IPS-18a (cell line): ENCODE data around the gene MECP2.

Experiments used
- H3K27ac ChIP-seq: one replicate; pipeline ENCODE4 v1.5.1; 2013; ENCODE audit warnings: low read length
- H3K27me3 ChIP-seq: one replicate; pipeline ENCODE4 v1.6.1; 2013; ENCODE audit warnings: mild to moderate bottlenecking, low read length; ENCODE audit not compliant: control insufficient read depth, insufficient read depth
- H3K36me3 ChIP-seq: one replicate; pipeline ENCODE4 v1.6.1; 2013; ENCODE audit warnings: low read depth, low read length; ENCODE audit not compliant: control insufficient read depth
- H3K4me1 ChIP-seq: one replicate; pipeline ENCODE4 v1.6.1; 2013; ENCODE audit warnings: low read depth, low read length; ENCODE audit not compliant: control insufficient read depth
- H3K4me3 ChIP-seq: one replicate; pipeline ENCODE4 v1.5.1; 2013; ENCODE audit warnings: low read length
- H3K9ac ChIP-seq: one replicate; pipeline ENCODE4 v1.6.1; 2013; ENCODE audit warnings: mild to moderate bottlenecking, low read length, moderate library complexity
- H3K9me3 ChIP-seq: one replicate; pipeline ENCODE4 v1.6.1; 2013; ENCODE audit warnings: low read depth, low read length; ENCODE audit not compliant: control insufficient read depth

The MECP2 gene

DNA sequence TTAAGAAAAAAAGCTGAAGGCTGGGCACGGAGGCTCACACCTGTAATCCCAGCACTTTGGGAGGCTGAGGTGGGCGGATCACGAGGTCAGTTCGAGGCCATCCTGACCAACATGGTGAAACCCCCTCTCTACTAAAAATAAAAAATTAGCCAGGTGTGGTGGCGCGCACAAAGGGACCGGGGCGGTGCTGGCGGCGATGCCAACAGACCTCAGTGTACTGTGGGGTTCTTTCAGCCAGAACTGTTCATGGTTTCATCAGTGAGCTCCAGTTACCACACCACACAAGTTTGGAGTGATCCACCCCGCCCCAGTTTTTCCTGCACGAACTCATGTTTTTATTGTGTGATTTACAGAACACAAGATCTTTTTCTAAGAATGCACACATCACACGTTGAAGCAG is 56.7 kb downstream of the MECP2 start:
- Histone ChIP-seq H3K9me3 (peaks cover 19% of the 10 kb centered on the region), H3K9ac (no peak overlapping the region), H3K4me1 (peaks cover 11% of the 10 kb centered on the region), H3K27me3 (no peaks in the 10 kb centered on the region), H3K27ac (no peak overlapping the region), H3K4me3 (no peak overlapping the region), H3K36me3 (no peaks in the 10 kb centered on the region)

DNA sequence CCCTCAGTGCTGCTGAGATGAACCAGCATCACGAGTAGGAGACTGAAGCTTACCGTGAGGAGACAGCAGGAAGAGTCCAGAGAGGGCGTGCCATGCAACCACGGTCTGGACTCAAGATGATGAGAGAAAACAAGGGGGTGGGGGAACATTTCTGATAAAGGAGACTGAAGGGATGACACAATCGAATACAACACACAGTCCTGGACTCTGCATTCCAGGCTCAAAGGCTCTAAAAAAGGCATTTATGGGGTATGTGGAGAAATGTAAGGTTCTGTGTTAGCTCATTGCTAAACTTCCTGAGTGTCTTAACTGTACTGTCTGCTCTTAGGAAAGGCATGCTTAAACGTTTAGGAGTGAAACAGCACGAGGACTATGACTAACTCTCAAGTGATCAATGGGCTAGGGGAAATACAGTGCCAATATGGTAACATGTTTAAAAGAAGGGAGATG is 57.2 kb downstream of the MECP2 start:
- no peak overlapping the region for H3K9ac ChIP-seq
- H3K9me3 ChIP-seq = peaks cover 20% of the 10 kb centered on the region
- peaks cover 11% of the 10 kb centered on the region for H3K4me1 ChIP-seq
- no peaks in the 10 kb centered on the region for H3K27me3 ChIP-seq
- H3K36me3 ChIP-seq = no peaks in the 10 kb centered on the region
- H3K4me3 ChIP-seq = no peak overlapping the region
- H3K27ac ChIP-seq = no peak overlapping the region

DNA sequence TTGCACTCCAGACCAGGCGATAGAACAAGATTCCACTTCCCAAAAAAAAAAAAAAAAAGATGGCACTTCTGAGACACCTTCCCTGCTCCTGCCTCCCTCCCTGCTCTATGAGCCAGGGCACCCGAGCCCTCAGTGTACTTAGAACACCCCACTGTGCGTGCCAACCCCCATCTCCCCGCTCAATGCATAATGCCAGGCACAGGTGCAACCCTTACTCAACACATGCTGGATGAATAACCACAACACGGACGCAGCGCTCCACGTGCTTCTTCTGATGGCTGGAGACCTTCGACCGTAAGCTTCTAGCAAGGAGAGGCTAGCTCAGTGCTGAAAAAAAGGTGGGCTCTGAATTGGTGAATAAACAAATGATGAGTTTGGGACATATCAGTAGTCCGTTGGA is 57.9 kb downstream of the MECP2 start:
- no peaks in the 10 kb centered on the region for H3K36me3 ChIP-seq
- H3K27me3 ChIP-seq = no peaks in the 10 kb centered on the region
- H3K4me3 ChIP-seq = no peak overlapping the region
- H3K9ac ChIP-seq = no peak overlapping the region
- peaks cover 21% of the 10 kb centered on the region for H3K9me3 ChIP-seq
- H3K27ac ChIP-seq = no peak overlapping the region
- H3K4me1 ChIP-seq = peaks cover 16% of the 10 kb centered on the region

DNA sequence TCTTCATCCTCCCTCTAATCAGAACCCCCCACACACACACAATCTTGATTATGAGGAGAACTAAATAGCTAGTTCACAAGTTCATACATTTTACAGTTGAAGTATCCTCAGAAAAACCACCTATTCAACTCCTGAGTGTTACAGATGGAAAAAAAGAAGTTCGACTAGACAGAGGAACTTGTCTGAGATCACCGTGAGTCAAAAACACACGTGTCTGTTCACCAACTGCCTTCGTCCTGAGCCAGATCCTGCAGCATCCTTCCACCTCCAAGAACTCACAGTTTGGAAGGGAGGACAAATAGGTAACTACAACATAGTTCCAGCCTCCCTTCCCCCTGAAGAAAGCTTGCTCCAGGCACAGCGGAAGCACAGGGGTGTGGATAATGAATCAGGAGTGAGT is 58.9 kb downstream of the MECP2 start:
- Histone ChIP-seq H3K27me3 (no peaks in the 10 kb centered on the region), H3K9ac (no peak overlapping the region), H3K27ac (no peak overlapping the region), H3K4me3 (no peak overlapping the region), H3K4me1 (peaks cover 19% of the 10 kb centered on the region), H3K9me3 (peaks cover 21% of the 10 kb centered on the region), H3K36me3 (no peaks in the 10 kb centered on the region)

DNA sequence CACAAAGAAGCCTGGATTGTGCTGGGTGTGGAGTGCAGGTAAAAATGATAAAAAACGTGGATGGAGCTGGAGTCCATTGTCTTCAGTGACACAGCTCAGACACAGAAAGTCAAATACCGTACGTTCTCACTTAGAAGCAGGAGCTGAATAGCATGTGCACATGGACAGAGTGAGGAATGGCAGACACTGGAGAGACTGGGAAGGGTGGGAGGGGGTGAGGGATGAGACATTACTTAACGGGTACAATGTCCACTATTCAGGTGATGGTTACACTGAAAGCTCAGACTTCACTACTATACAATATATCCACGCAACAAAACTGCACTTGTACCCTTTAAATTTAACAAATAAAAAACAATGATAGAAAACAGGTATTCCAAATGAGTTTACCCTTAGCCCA is 59.8 kb downstream of the MECP2 start:
- Histone ChIP-seq H3K27me3 (no peaks in the 10 kb centered on the region), H3K9me3 (peaks cover 21% of the 10 kb centered on the region), H3K36me3 (no peaks in the 10 kb centered on the region)

DNA sequence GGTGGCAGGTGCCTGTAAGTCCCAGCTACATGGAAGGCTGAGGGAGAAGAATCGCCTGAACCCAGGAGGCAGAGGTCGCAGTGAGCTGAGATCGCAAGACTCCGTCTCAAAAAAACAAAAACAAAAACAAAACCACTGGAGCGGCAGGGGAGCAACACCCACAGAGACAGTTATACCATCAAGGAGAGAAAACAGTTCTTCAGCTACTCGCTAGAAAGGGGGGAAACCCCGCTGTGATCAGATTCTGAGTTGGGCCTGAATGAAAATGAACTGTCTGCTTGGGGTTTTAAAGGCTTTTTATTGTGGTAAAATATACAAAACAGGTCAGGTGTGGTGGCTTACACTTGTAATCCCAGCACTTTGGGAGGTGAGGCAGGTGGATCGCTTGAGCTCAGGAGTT is 61.0 kb downstream of the MECP2 start:
- Histone ChIP-seq H3K4me3 (no peak overlapping the region), H3K27me3 (no peaks in the 10 kb centered on the region), H3K4me1 (peaks cover 20% of the 10 kb centered on the region), H3K36me3 (no peaks in the 10 kb centered on the region), H3K27ac (no peak overlapping the region), H3K9ac (no peak overlapping the region), H3K9me3 (peaks cover 13% of the 10 kb centered on the region)

More for the DNA sequence above, 59.8 kb downstream of the MECP2 start:
- H3K4me1 ChIP-seq = peaks cover 27% of the 10 kb centered on the region
- no peak overlapping the region for H3K27ac ChIP-seq
- no peak overlapping the region for H3K9ac ChIP-seq
- H3K4me3 ChIP-seq = no peak overlapping the region

DNA sequence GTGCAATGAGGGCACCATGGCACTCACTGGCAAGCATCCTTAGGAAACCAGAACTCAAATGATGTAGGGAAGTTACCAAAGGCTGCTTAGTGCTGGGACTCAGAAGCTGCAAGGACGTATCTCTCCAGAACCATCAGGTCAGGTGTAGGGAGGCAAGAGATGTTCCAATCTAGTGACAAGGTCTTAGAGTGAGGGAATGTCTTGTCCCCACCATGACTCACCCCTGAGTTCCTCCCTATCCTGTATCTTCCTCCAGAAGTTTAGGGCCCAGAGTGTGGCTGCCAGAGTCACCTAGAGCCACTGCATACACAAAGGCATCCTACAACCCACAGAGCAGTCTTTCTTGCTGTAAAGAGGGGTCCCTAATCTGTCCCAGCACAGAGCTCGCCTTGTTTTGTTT is 63.7 kb downstream of the MECP2 start:
- Histone ChIP-seq H3K36me3 (no peaks in the 10 kb centered on the region), H3K27me3 (no peaks in the 10 kb centered on the region), H3K9ac (no peak overlapping the region)

DNA sequence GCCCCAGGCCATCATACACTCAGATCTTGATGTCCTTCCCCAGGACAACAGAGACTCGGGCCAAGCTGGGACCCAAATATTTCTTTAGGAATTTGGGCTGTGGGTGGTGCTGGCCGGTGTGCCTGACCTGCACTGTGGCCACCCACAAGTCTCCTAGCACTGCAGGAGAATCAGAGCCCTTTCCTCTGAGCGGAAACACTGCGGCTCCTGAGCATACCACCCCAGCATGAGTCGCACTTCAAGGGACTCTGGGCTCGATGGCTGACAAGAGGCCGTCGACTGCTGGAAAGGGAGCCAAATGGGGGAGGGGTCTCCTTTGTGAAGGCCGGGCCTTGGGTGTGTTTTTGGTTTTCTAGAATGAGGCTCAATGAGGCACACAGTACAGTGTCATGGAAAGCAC is 64.9 kb downstream of the MECP2 start:
- peaks cover under 1% of the 10 kb centered on the region for H3K36me3 ChIP-seq
- H3K4me3 ChIP-seq = no peak overlapping the region
- peaks cover 16% of the 10 kb centered on the region for H3K4me1 ChIP-seq
- no peak overlapping the region for H3K9ac ChIP-seq
- no peaks in the 10 kb centered on the region for H3K27me3 ChIP-seq
- H3K27ac ChIP-seq = no peak overlapping the region
- peaks cover 6% of the 10 kb centered on the region for H3K9me3 ChIP-seq

More for the DNA sequence above, 63.7 kb downstream of the MECP2 start:
- peaks cover 16% of the 10 kb centered on the region for H3K4me1 ChIP-seq
- peaks cover 6% of the 10 kb centered on the region for H3K9me3 ChIP-seq
- no peak overlapping the region for H3K27ac ChIP-seq
- no peak overlapping the region for H3K4me3 ChIP-seq

DNA sequence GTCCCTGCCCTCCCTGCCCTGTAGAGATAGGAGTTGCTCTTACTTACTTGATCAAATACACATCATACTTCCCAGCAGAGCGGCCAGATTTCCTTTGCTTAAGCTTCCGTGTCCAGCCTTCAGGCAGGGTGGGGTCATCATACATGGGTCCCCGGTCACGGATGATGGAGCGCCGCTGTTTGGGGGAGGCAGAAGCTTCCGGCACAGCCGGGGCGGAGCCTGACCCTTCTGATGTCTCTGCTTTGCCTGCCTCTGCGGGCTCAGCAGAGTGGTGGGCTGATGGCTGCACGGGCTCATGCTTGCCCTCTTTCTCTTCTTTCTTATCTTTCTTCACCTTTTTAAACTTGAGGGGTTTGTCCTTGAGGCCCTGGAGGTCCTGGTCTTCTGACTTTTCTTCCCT is 65.4 kb downstream of the MECP2 start:
- Histone ChIP-seq H3K9me3 (peaks cover 6% of the 10 kb centered on the region), H3K4me3 (no peak overlapping the region), H3K27ac (no peak overlapping the region), H3K9ac (no peak overlapping the region), H3K4me1 (peaks cover 16% of the 10 kb centered on the region), H3K36me3 (peaks cover 3% of the 10 kb centered on the region), H3K27me3 (no peaks in the 10 kb centered on the region)

DNA sequence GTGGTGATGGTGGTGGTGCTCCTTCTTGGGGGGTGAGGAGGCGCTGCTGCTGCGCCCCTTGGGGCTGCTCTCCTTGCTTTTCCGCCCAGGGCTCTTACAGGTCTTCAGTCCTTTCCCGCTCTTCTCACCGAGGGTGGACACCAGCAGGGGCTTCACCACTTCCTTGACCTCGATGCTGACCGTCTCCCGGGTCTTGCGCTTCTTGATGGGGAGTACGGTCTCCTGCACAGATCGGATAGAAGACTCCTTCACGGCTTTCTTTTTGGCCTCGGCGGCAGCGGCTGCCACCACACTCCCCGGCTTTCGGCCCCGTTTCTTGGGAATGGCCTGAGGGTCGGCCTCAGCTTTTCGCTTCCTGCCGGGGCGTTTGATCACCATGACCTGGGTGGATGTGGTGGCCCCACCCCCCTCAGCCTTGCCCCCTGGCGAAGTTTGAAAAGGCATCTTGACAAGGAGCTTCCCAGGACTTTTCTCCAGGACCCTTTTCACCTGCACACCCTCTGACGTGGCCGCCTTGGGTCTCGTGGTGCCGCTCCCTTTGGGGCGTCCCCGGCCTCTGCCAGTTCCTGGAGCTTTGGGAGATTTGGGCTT is 66.7 kb downstream of the MECP2 start:
- Histone ChIP-seq H3K9ac (no peak overlapping the region), H3K36me3 (peaks cover 3% of the 10 kb centered on the region), H3K9me3 (peaks cover 6% of the 10 kb centered on the region), H3K4me1 (peaks cover 16% of the 10 kb centered on the region), H3K4me3 (no peak overlapping the region), H3K27ac (no peak overlapping the region), H3K27me3 (no peaks in the 10 kb centered on the region)

DNA sequence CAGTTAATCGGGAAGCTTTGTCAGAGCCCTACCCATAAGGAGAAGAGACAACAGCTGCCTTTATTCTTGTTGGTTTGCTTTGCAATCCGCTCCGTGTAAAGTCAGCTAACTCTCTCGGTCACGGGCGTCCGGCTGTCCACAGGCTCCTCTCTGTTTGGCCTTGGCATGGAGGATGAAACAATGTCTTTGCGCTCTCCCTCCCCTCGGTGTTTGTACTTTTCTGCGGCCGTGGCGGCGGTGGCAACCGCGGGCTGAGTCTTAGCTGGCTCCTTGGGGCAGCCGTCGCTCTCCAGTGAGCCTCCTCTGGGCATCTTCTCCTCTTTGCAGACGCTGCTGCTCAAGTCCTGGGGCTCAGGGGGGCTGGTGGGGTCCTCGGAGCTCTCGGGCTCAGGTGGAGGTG is 67.3 kb downstream of the MECP2 start:
- H3K27ac ChIP-seq = no peak overlapping the region

DNA sequence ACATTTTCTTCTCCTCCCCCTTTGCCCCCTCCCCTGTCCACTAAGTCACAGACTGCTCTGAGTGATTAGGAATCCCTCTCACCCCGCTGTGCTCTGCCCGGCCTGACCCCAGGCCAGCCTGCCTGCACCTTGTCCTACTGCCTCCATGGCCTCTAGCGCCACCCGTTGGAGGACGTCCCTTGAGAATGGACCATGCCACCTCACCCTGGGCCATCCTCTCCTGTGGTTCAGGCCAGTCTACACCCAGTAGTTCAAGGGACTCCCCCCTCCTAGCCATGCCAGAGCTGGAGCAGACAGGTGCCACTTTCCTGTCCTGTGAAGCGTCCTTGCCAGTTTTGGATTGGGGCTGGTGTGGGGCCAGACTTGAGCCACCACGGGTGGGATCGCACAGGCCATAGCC is 68.1 kb downstream of the MECP2 start:
- H3K9ac ChIP-seq = no peak overlapping the region
- no peaks in the 10 kb centered on the region for H3K27me3 ChIP-seq
- peaks cover 11% of the 10 kb centered on the region for H3K4me1 ChIP-seq
- peaks cover 3% of the 10 kb centered on the region for H3K36me3 ChIP-seq
- peaks cover 7% of the 10 kb centered on the region for H3K9me3 ChIP-seq
- no peak overlapping the region for H3K27ac ChIP-seq
- no peak overlapping the region for H3K4me3 ChIP-seq

More for the DNA sequence above, 67.3 kb downstream of the MECP2 start:
- Histone ChIP-seq H3K9me3 (peaks cover 10% of the 10 kb centered on the region), H3K36me3 (peaks cover 3% of the 10 kb centered on the region), H3K27me3 (no peaks in the 10 kb centered on the region), H3K4me1 (peaks cover 16% of the 10 kb centered on the region), H3K9ac (no peak overlapping the region), H3K4me3 (no peak overlapping the region)
